ENCODE data around the gene SYT7.

Gene SYT7

GRCh38 chr11:61502522-61502921 is 78.4 kb downstream of the SYT7 start:
- DNase-seq (no peak), ATAC-seq (ENCODE audit: insufficient read depth, low read depth) (no peak)
- Histone ChIP-seq H3K36me3 (ENCODE audit: insufficient read depth, low read length) (no peaks in the 10 kb centered on the region), H3K4me1 (ENCODE audit: insufficient read depth, low read length) (no peaks in the 10 kb centered on the region), H3K9ac (ENCODE audit: low read depth, low read length) (no peak overlapping the region), H3K27me3 (ENCODE audit: insufficient read depth, low read length, poor library complexity) (no peaks in the 10 kb centered on the region), H3K79me2 (ENCODE audit: insufficient read depth, low read length) (no peaks in the 10 kb centered on the region), H3K9me3 (ENCODE audit: insufficient read depth, low read length, severe bottlenecking) (no peaks in the 10 kb centered on the region), H2AFZ (ENCODE audit: low read depth, low read length) (no peak overlapping the region), H3K4me3 (ENCODE audit: low read depth in 1 of 2, low read length in 2 of 2) (no peak overlapping the region), H3K4me2 (ENCODE audit: insufficient read depth, low read length) (no peak overlapping the region), H3K27ac (ENCODE audit: low read length) (no peak overlapping the region), H4K20me1 (ENCODE audit: insufficient read depth, low read length) (no peaks in the 10 kb centered on the region)
- TF ChIP-seq EZH2 (IDR thresholded peaks at IDR 0.05; ENCODE audit: borderline replicate concordance, low read depth, low read length, severe bottlenecking) (no peak), CTCF (IDR thresholded peaks at IDR 0.05; ENCODE audit: borderline replicate concordance, extremely low read depth, low read length, poor library complexity, severe bottlenecking) (no peak)

DNA sequence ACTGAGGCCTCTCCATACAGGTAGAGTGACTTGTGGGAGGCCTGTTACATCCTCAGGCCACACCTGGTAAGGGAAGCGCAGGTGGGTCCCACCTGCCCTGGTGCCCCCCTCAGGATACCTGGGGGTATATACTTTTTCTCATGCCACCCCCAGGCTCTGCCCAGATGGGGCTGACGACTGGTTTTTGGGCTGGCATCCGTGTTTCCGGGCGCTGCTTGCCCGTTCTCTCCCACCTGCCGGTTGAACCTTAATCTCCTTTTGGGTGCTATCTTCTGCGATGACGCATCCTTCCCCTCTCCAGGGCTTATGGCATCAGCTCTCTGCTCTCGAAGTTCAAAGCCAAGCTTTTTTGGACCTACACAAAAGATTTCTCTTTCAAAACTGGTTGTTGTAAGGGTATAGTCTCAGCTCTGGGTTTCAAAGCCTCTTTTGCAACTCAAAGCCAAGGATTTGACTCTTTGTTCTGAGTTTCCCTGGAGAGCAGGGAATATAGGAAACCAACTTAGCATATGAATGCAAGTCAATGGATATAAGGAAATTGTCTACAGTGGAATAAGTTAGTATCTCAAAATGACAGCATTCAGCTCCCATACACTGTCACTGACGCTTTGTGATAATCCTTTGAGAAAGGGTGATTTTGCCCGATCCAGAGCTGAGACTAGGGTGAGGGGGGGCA is 80.9 kb downstream of the SYT7 start:
- Histone ChIP-seq H3K27me3 (ENCODE audit: insufficient read depth, low read length, poor library complexity) (no peaks in the 10 kb centered on the region), H3K9ac (ENCODE audit: low read depth, low read length) (no peak overlapping the region), H3K9me3 (ENCODE audit: insufficient read depth, low read length, severe bottlenecking) (no peaks in the 10 kb centered on the region), H3K79me2 (ENCODE audit: insufficient read depth, low read length) (no peaks in the 10 kb centered on the region), H3K27ac (ENCODE audit: low read length) (no peak overlapping the region), H2AFZ (ENCODE audit: low read depth, low read length) (no peak overlapping the region), H3K4me3 (ENCODE audit: low read depth in 1 of 2, low read length in 2 of 2) (no peak overlapping the region), H4K20me1 (ENCODE audit: insufficient read depth, low read length) (no peaks in the 10 kb centered on the region), H3K36me3 (ENCODE audit: insufficient read depth, low read length) (no peaks in the 10 kb centered on the region), H3K4me2 (ENCODE audit: insufficient read depth, low read length) (no peak overlapping the region), H3K4me1 (ENCODE audit: insufficient read depth, low read length) (no peaks in the 10 kb centered on the region)
- TF ChIP-seq EZH2 (IDR thresholded peaks at IDR 0.05; ENCODE audit: borderline replicate concordance, low read depth, low read length, severe bottlenecking) (no peak), CTCF (IDR thresholded peaks at IDR 0.05; ENCODE audit: borderline replicate concordance, extremely low read depth, low read length, poor library complexity, severe bottlenecking) (no peak)
- ATAC-seq (ENCODE audit: insufficient read depth, low read depth) (no peak), DNase-seq (no peak)

- Histone ChIP-seq H3K4me2 (ENCODE audit: insufficient read depth, low read length) (no peak overlapping the region), H3K36me3 (ENCODE audit: insufficient read depth, low read length) (no peaks in the 10 kb centered on the region), H2AFZ (ENCODE audit: low read depth, low read length) (no peak overlapping the region), H3K27ac (ENCODE audit: low read length) (no peak overlapping the region), H3K4me1 (ENCODE audit: insufficient read depth, low read length) (no peaks in the 10 kb centered on the region), H3K9me3 (ENCODE audit: insufficient read depth, low read length, severe bottlenecking) (no peaks in the 10 kb centered on the region), H3K4me3 (ENCODE audit: low read depth in 1 of 2, low read length in 2 of 2) (no peak overlapping the region), H4K20me1 (ENCODE audit: insufficient read depth, low read length) (no peaks in the 10 kb centered on the region; the same call in 1 of the 2 replicates), H3K27me3 (ENCODE audit: insufficient read depth, low read length, poor library complexity) (no peaks in the 10 kb centered on the region), H3K9ac (ENCODE audit: low read depth, low read length) (no peak overlapping the region), H3K79me2 (ENCODE audit: insufficient read depth, low read length) (no peaks in the 10 kb centered on the region)
- no peak for DNase-seq
- no peak for TF ChIP-seq EZH2 (IDR thresholded peaks at IDR 0.05; ENCODE audit: borderline replicate concordance, low read depth, low read length, severe bottlenecking)
- ATAC-seq (ENCODE audit: insufficient read depth, low read depth) = no peak
Observed at GRCh38 chr11:61498767-61499341, 82.0 kb downstream of the SYT7 start.

- Histone ChIP-seq H3K9me3 (ENCODE audit: insufficient read depth, low read length, severe bottlenecking) (no peaks in the 10 kb centered on the region), H3K4me1 (ENCODE audit: insufficient read depth, low read length) (no peaks in the 10 kb centered on the region), H3K4me2 (ENCODE audit: insufficient read depth, low read length) (no peak overlapping the region), H4K20me1 (ENCODE audit: insufficient read depth, low read length) (no peaks in the 10 kb centered on the region; the same call in 1 of the 2 replicates), H3K36me3 (ENCODE audit: insufficient read depth, low read length) (no peaks in the 10 kb centered on the region), H2AFZ (ENCODE audit: low read depth, low read length) (no peak overlapping the region), H3K4me3 (ENCODE audit: low read depth in 1 of 2, low read length in 2 of 2) (no peak overlapping the region), H3K79me2 (ENCODE audit: insufficient read depth, low read length) (no peaks in the 10 kb centered on the region), H3K27me3 (ENCODE audit: insufficient read depth, low read length, poor library complexity) (no peaks in the 10 kb centered on the region), H3K27ac (ENCODE audit: low read length) (no peak overlapping the region), H3K9ac (ENCODE audit: low read depth, low read length) (no peak overlapping the region)
- TF ChIP-seq EZH2 (IDR thresholded peaks at IDR 0.05; ENCODE audit: borderline replicate concordance, low read depth, low read length, severe bottlenecking) (no peak), CTCF (IDR thresholded peaks at IDR 0.05; ENCODE audit: borderline replicate concordance, extremely low read depth, low read length, poor library complexity, severe bottlenecking) (no peak)
- DNase-seq (no peak), ATAC-seq (ENCODE audit: insufficient read depth, low read depth) (no peak)
Observed at GRCh38 chr11:61497876-61498275, 83.0 kb downstream of the SYT7 start.

All from DND-41 (cell line).